CD4-positive, alpha-beta T cell (primary cell): ENCODE data around the gene CD55. TPM values are rescaled to one million over a fixed set of nuclear protein-coding genes. Genes with fewer than 3 reads are reported as not detected.

Experiments
- ATAC-seq: fragments of 200-7000 bp; cut with Tn5 transposase; one replicate; pipeline ENCODE4 v1.10.0; 2022; ENCODE audit warnings: mild to moderate bottlenecking; ENCODE audit not compliant: poor library complexity
- CTCF ChIA-PET: fragments of 350-600 bp; sonication (Branson Sonifier 250); formaldehyde crosslinking; loops from one replicate; lab custom pipeline; 2021; ENCODE audit warnings: antibody characterized with exemption, inconsistent platforms; lab: Charles Lee
- POLR2A ChIA-PET: fragments of 350-600 bp; sonication (Branson Sonifier 250); formaldehyde crosslinking; loops from one replicate; lab custom pipeline; 2021; ENCODE audit warnings: antibody characterized with exemption, inconsistent platforms; lab: Charles Lee
- DNase-seq, 14 experiments: peaks; one replicate each; pipeline ENCODE4 v3.0.0-alpha.2; 2013 to 2020; ENCODE audit warnings: mixed read lengths in 2 of 14
- H3K27ac ChIP-seq, 2 donors: one replicate each; pipeline versions ENCODE4 v1.5.1 to v1.7.0; 2013; ENCODE audit warnings: low read length in 2 of 2, low read depth in 1 of 2, mild to moderate bottlenecking in 1 of 2
- H3K27me3 ChIP-seq, 2 experiments: 1 replicate in 1 of 2; 2 replicates in 1 of 2; pipeline versions ENCODE4 v1.6.1 to v1.7.0; 2013; ENCODE audit warnings: low read length in 2 of 2, control low read depth in 1 of 2, mild to moderate bottlenecking in 1 of 2, moderate library complexity in 1 of 2; ENCODE audit not compliant: insufficient read depth in 2 of 2, control insufficient read depth in 1 of 2
- H3K36me3 ChIP-seq: one replicate; pipeline ENCODE4 v1.6.1; 2013; ENCODE audit warnings: low read length, control low read depth; ENCODE audit not compliant: insufficient read depth
- H3K4me1 ChIP-seq: one replicate; pipeline ENCODE4 v1.6.1; 2013; ENCODE audit warnings: low read length, control low read depth; ENCODE audit not compliant: insufficient read depth
- H3K4me3 ChIP-seq: one replicate; pipeline ENCODE4 v1.5.1; 2013; ENCODE audit warnings: mild to moderate bottlenecking, low read length, moderate library complexity
- H3K9me3 ChIP-seq, 2 experiments: 1 replicate in 1 of 2; 2 replicates in 1 of 2; pipeline versions ENCODE4 v1.6.1 to v1.7.0; 2013; ENCODE audit warnings: low read length in 2 of 2, mild to moderate bottlenecking in 2 of 2, control low read depth in 1 of 2, moderate library complexity in 1 of 2; ENCODE audit not compliant: control insufficient read depth in 1 of 2, insufficient read depth in 1 of 2
- H3K27ac Mint-ChIP-seq: one replicate; pipeline ENCODE4 v1.8.0; 2020; ENCODE audit warnings: mixed read lengths
- H3K27me3 Mint-ChIP-seq: one replicate; pipeline ENCODE4 v1.8.0; 2021; ENCODE audit warnings: mixed read lengths
- H3K36me3 Mint-ChIP-seq: one replicate; pipeline ENCODE4 v1.8.0; 2021; ENCODE audit warnings: low read depth, mixed read lengths
- H3K4me1 Mint-ChIP-seq: one replicate; pipeline ENCODE4 v1.8.0; 2021; ENCODE audit warnings: low read depth, mixed read lengths
- H3K4me3 Mint-ChIP-seq: one replicate; pipeline ENCODE4 v1.8.0; 2020; ENCODE audit warnings: mild to moderate bottlenecking, mixed read lengths
- H3K9me3 Mint-ChIP-seq: one replicate; pipeline ENCODE4 v1.8.0; 2020; ENCODE audit warnings: mixed read lengths
- intact Hi-C, 2 experiments: fragments of 100-400 bp; cut with DNase I in 1 of 2; cut with micrococcal nuclease in 1 of 2; formaldehyde crosslinking; loops; one replicate each; pipeline versions ENCODE4 v1.15.1 to v1.9.0; 2023 to 2025; cut with DNase I, micrococcal nuclease
- total RNA-seq, 174 experiments: library from RNA in 2 of 174; stranded (reverse) in 2 of 174; gene quantifications; one replicate each; pipeline ENCODE4 v1.2.3 and lab custom pipeline; 2021 to 2026
- TF ChIP-seq, protein P1 (sequence below): fragments of 200-600 bp; IDR thresholded peaks from one replicate; pipeline ENCODE4 v1.8.0; 2022; ENCODE audit warnings: antibody characterized with exemption, mild to moderate bottlenecking

Gene CD55
- total RNA-seq, 2 experiments from 2014 or later = 218 to 229 TPM

DNA sequence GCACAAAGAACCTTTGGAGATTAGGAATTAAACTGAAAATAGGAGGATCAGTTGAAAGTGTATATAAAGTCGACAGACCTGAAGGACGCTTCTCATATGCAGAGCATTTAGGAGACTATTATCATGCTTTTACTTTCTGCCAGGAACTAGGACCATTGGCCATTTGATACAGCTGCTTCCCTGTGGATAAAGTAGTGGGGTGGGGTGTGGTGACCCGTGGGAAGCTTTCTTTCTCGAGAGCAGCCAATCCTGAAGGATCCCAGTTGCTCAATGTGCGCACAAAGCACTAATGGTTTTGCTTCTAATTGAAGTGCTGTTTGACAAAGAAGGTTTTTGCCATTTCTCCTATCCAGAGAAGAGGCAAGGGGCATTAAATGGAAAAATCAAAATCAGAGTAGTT lies 14.9 kb upstream of the CD55 start:
- CTCF ChIA-PET = no interaction called here
- Mint-ChIP-seq H3K36me3 (no peaks in the 10 kb centered on the region), H3K4me3 (no peak overlapping the region), H3K9me3 (peaks cover 9% of the 10 kb centered on the region), H3K27me3 (no peaks in the 10 kb centered on the region), H3K27ac (no peak overlapping the region), H3K4me1 (peaks cover 32% of the 10 kb centered on the region)
- no peak overlapping the region for H3K27ac ChIP-seq
- H3K36me3 ChIP-seq = no peaks in the 10 kb centered on the region
- H3K4me1 ChIP-seq = peaks cover 5% of the 10 kb centered on the region
- intact Hi-C loops = no loop called here
- no peak for DNase-seq
- POLR2A ChIA-PET = interaction anchor here (0.7 to 1.8 kb wide), 2 partner anchors 14 to 15 kb away, joined by 3 to 5 read pairs; partner anchors contain the start of gene CD55
- H3K4me3 ChIP-seq = no peak overlapping the region
- TF ChIP-seq, protein P1, sequence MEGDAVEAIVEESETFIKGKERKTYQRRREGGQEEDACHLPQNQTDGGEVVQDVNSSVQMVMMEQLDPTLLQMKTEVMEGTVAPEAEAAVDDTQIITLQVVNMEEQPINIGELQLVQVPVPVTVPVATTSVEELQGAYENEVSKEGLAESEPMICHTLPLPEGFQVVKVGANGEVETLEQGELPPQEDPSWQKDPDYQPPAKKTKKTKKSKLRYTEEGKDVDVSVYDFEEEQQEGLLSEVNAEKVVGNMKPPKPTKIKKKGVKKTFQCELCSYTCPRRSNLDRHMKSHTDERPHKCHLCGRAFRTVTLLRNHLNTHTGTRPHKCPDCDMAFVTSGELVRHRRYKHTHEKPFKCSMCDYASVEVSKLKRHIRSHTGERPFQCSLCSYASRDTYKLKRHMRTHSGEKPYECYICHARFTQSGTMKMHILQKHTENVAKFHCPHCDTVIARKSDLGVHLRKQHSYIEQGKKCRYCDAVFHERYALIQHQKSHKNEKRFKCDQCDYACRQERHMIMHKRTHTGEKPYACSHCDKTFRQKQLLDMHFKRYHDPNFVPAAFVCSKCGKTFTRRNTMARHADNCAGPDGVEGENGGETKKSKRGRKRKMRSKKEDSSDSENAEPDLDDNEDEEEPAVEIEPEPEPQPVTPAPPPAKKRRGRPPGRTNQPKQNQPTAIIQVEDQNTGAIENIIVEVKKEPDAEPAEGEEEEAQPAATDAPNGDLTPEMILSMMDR = no peak
- no peak for ATAC-seq
- no peaks in the 10 kb centered on the region for H3K9me3 ChIP-seq
- no peaks in the 10 kb centered on the region for H3K27me3 ChIP-seq

DNA sequence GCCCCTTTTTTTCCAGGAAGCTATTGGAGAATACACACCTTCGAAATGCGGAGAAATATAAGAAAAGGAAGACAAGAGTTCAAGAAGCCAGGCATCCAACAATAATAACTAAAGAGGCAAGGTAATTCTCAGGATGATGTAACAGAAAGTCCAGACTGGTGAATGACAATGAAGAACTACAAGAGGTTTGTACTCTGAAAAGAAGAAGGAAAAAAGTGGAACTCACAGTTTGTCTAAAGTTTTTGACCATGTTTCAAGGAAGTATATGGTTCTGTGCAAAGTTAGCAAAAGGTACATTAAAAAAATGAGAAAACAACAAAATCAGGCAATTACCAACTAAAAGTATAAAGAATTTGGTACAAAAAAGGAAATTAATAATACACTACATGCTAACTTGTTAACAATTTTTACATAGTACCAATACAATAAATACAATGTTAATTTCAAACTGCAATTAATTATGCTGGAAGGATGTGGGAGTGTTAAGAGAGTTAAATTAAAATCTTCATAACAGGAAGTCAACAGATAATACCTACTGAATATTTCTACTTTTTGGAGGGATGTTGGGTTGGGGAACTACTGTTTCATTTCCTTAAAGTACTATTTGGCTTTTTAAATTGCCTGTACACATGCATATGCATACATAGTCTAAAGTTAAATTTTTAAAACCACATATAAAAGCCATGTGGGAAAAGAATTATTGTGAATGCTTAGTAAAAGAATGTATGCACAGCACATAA lies 12.9 kb upstream of the CD55 start:
- H3K9me3 ChIP-seq = no peaks in the 10 kb centered on the region
- no peak overlapping the region for H3K4me3 ChIP-seq
- Mint-ChIP-seq H3K4me3 (no peak overlapping the region), H3K4me1 (peaks cover 22% of the 10 kb centered on the region), H3K27me3 (no peaks in the 10 kb centered on the region), H3K27ac (no peak overlapping the region), H3K9me3 (peaks cover 3% of the 10 kb centered on the region), H3K36me3 (no peaks in the 10 kb centered on the region)
- ChIA-PET POLR2A (interaction anchor here (1.8 to 3.8 kb wide), 2 partner anchors 12 to 13 kb away, joined by 5 to 30 read pairs; partner anchors contain the start of gene CD55), CTCF (no interaction called here)
- ATAC-seq = no peak
- no peaks in the 10 kb centered on the region for H3K27me3 ChIP-seq
- TF ChIP-seq, protein P1 = no peak
- H3K36me3 ChIP-seq = no peaks in the 10 kb centered on the region
- intact Hi-C loops = no loop called here
- H3K27ac ChIP-seq = no peak overlapping the region
- DNase-seq = no peak
- peaks cover 5% of the 10 kb centered on the region for H3K4me1 ChIP-seq

DNA sequence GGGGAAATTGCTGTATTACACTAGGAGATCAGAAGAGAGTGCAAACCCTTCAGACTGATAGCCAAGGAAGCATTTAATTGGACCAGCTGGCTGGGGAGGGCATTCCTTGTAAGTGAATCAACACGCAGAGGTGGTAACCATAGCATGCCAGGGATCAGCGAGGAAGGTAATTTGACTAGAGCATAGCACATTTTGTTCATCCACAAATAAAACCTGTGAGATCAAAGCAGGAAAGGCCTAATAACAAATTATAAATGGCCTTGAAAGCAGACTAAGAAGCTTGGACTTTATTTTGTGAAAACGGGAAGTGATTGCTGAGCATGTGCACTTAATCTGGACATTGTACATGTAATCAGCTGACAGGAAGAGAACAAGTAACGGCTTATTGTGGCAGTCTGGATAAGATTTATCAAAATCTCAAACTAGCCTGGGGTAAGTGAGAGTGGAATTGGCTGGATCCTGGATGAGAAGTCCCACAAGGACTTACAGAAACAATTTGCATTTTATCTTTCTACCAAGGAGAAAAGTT lies 11.7 kb upstream of the CD55 start:
- peak overlapping the region; percentile 70 for H3K27ac Mint-ChIP-seq
- H3K36me3 Mint-ChIP-seq = no peaks in the 10 kb centered on the region
- H3K27ac ChIP-seq = no peak overlapping the region
- H3K9me3 Mint-ChIP-seq = no peaks in the 10 kb centered on the region
- H3K4me3 Mint-ChIP-seq = peak overlapping the region; percentile 32
- DNase-seq (peak in 2 of 14 experiments; percentile 22 to 26), ATAC-seq (no peak)
- no peaks in the 10 kb centered on the region for H3K36me3 ChIP-seq
- TF ChIP-seq, protein P1 = no peak
- H3K27me3 ChIP-seq = no peaks in the 10 kb centered on the region
- no peaks in the 10 kb centered on the region for H3K9me3 ChIP-seq
- POLR2A ChIA-PET = interaction anchor here (0.5 to 3.8 kb wide), 2 partner anchors 11 to 133 kb away, joined by 3 to 30 read pairs; partner anchors contain the start of gene CD55
- no peaks in the 10 kb centered on the region for H3K27me3 Mint-ChIP-seq
- CTCF ChIA-PET = no interaction called here
- no peak overlapping the region for H3K4me3 ChIP-seq
- peaks cover 22% of the 10 kb centered on the region for H3K4me1 Mint-ChIP-seq
- intact Hi-C loops = loop anchor here in 1 of 2 experiments (10.0 kb wide), 2 partner anchors 125 to 385 kb away; partner anchors contain the start of gene FCMR
- peaks cover 5% of the 10 kb centered on the region for H3K4me1 ChIP-seq
